Measurements from ENCODE around the gene C15orf40.

Gene C15orf40

DNA sequence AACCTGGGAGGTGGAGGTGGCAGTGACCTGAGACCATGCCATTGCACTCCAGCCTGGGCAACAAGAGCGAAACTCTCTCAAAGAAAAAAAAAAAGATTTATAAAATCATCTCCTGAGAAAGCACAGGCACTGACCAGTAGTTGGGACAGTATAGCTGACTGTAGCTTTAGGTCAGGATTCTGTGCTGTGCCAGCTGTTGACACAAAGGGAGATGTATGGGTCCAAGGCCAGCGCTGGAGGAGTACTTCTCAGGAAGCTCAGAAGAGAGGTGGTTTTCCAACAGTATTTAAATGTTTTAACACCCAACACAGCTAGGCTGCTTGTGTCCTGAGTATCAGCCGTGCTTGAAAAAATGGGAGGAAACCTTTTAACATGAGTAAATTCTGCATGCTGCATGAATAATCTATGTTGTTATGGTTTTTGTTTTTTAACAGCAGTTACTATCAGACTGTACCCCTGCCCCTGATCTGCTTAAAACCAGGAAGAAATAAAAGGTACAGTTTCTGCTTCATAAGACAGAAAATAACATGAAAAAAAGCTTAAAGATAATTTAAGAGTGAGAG lies 18.9 kb downstream of the C15orf40 start:
- DNase-seq, result no peak

DNA sequence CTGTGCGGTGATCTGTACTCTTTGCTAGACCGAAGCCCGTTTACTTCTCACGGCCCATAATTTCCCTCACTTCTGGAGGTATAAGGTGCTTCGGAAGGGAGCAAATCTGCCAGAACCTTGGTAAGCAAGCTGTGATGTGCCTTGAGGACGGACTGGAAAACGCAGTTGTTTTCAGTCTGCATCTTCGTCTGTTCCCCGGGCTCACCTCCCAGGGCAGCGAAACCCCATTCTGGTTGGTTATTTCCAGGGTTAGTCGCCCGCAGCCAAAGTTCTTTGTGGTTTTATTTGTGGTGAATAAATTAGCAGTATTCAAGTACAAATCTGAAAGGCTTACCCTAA lies 25.0 kb downstream of the C15orf40 start:
- DNase-seq, result peak; percentile 25

DNA sequence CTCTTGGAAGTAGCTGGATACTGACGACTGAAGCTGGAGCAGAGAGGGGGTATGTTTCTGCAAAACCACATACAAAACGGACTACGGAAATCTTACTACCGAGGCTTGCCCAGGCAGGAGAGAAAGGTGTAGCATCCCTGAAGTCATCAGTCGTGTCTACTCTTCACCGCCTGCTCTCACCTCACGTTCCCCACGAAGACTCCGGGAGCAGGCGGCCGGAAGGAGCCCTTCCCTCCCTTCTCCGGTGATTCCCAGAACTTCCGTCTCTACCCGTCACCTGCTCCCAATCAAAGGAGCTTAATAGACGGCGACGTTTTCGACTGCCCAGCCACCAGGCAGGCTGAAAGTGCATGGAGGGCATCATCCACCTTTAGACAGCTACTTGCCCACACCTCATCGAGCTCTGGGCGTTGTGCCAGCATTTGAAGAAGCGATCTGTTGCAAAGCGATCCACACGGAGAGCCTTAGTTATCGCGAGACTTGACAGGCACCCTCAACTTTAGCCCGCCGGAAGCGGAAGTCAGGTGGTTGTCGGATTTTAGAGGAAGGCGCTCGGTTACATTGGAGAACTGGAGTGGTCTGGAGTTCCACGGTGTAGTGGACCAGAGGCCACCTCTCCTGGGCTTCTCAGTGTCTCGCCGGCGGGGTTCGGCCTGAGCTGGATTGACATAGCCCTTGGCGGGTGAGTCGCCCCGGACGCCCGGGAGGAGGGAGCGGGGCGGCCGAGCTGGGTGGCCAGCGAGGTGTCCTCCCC lies 25.6 kb downstream of the C15orf40 start, which contains the start of gene RAMAC:
TSS of gene RAMAC (plus strand) at position 523 of the 754 bp plus-strand sequence. CDS start 2,809 bp downstream, outside the sequence.
- DNase-seq, result peak; percentile 94

DNA sequence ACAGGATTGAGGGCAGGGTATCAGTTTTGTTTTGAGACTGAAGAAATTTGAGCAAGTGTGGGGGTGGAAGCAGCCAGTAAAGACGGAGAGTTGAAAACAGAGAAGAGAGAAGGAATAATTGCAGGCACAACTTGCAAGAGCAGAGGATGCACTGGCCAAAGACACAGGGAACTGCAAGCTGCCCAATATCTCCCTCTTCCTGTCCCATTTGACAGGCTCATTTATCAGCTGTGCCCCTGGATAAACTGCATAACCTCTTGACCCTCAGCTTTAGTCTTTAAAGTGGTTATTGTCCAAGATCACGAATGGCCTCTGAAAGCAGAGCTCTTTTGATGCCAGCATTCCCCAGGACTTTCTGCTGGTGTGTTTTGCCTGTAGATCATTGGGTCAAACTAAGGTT lies 30.5 kb downstream of the C15orf40 start:
- no peak for DNase-seq

GRCh38 chr15:82979726-82980125 lies 31.7 kb downstream of the C15orf40 start:
- DNase-seq, result no peak

DNA sequence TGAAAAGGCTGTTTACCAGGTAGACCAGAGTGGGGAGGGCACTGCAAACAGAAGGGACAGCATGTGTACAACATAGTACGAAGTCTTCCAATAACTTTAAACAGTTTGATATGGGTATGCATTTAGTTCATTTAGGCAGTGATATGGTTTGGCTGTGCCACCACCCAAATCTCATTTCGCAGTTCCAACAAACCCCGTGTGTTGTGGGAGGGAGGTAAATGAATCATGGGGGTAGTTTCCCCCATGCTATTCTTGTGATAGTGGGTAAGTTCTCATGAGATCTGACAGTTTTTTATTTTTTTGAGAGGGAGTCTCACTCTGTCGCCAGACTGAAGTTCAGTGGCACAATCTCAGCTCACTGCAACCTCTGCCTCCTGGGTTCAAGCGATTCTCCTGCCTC lies 33.0 kb downstream of the C15orf40 start:
- no peak for DNase-seq

GRCh38 chr15:82977076-82977475 lies 34.4 kb downstream of the C15orf40 start:
- no peak for DNase-seq

DNA sequence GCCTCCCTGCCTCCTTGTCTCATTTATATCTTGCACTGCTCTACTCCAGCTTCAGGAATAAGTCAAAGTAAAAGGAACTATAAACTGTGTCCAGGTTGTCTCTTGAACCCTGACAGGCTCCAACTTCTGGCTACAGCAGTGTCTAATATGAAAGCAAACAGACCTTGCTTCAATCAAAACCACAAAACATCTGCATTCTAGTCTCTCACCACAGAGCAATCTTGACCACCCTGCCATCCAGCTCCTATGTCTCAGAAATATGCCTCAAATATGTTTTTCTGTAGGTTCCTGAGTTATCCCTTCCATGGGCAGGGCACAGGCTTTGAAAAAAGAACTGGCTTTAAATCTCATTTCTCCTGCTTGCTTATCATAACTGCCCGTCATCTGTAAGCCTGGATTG lies 38.4 kb downstream of the C15orf40 start:
- DNase-seq, result no peak

GRCh38 chr15:82971218-82971984 lies 40.0 kb downstream of the C15orf40 start:
- no peak for DNase-seq

GRCh38 chr15:82970696-82971095 lies 40.7 kb downstream of the C15orf40 start:
- DNase-seq, result no peak

- no peak for DNase-seq
Measured at GRCh38 chr15:82970078-82970686, 41.3 kb downstream of the C15orf40 start.

DNA sequence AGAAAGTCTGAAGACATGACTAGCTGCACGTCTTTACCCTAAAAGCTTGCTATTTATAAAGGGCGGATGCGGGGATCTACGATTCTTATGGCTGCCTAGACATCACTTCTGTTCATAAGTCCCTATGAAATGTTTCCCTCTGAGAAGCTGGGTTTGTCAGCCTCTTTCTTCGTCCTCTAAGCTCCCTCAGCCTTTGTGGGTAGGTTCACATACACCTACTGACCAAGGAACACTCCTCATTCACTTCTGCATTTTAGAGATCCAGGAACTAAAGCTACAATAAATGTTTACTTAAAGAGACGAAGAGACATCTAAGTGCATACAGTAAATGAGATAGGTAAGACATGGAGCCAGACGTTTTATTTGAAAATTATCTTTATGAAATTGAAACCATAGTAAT lies 42.1 kb downstream of the C15orf40 start:
- no peak for DNase-seq

- no peak for DNase-seq
Measured at GRCh38 chr15:82968066-82968465, 43.4 kb downstream of the C15orf40 start.

DNA sequence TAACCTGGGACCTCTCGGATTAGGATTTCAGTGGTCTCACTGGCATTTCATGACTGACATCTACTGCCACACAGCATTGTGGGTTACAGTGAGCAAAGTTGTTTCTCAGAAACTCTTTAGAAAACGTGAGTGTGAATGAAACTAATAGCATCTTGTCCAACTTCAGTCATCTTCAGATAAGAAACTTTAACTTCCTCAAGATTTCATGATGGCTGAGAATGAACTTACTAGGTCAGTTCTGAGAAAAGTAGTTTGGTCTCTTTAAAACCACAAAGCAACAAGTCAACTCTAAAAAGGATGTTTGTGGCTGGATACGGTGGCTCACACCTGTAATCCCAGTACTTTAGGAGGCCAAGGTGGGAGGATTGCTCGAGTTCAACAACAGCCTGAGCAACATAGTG lies 44.8 kb downstream of the C15orf40 start:
- peak; percentile 86 for DNase-seq

GRCh38 chr15:82964890-82965289 lies 46.5 kb downstream of the C15orf40 start:
- DNase-seq, result no peak

DNA sequence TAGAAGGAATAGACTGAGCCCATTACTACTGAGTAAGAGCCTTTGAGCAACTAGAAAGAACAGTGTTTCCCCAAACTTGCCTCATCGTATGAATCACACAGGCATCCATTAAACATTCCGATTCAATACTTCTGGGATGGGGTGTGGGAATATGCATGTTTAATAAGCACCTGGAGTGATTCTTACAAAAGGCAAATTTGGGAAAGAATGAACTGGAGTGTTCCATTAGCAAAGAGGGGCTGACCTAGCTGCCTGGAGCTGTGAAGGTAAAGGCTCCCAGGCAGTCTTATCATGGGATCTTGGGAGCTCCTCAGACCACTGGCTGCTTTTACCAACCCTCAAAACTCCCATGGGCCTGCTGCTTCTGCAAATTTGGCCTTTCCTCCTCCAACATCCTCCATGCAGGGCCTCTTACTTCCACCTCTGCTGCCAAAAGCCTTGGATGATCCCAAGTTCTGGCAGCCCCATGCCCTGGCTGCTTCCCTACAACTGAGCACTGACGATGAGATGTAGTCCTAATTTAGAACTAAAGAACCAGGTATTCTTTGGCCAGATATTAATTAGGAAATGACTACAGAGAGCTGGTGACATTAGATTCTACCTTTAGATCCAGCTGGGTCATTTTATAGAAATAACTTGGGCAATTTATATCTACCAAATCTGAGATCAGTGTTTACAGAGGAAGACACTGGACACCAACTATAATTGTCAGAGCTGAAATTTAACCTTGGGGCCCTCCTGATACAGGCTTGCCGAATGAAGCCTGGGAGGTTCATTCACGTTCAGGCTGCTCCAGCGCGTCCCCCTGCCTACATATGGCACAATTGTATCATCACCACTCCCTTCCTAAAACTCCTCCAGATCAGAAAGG lies 47.7 kb downstream of the C15orf40 start:
- DNase-seq, result no peak

DNA sequence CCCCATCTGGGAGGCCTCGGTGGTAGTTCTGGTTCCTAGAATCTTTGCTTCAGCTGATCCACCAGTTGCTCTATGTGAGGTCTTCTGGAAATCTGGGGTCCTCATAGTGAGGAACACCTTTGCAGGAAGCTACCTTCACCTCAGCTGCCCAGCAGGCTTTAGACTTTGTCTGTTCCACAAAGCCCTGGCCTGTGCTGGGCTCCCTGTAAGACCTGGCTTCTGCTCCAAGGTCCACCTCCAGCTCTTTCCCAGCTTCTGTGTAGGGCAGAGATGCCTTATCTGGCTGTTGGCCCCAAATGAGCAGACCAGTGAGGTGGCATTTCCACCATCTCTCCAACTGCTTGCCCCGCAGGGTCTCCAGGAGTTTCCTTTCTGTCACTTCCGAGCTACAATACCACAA lies 50.7 kb downstream of the C15orf40 start:
- DNase-seq, result no peak

DNA sequence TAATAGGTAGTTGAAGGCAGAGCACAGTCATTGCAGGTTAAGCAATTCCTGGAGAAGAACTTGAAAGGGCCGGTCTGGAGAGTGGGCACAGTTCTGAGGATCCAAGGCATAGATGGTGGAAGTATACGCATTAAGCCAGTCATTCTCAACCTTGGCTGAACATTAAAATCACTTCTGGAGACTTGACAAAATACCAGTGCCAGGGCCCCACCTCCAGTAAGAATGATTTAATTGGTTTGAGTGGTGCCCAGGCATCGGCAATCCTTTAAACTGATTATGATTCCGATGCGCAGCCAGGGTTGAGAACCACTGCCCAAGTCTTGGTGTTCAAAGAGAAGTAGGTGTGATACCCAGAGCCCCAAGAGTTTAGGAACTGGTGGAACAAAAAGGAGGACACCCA lies 52.0 kb downstream of the C15orf40 start:
- DNase-seq, result no peak

- DNase-seq, result no peak
Measured at GRCh38 chr15:82958638-82959037, 52.8 kb downstream of the C15orf40 start.

- DNase-seq, result peak; percentile 16
Measured at GRCh38 chr15:82952158-82953081, 59.0 kb downstream of the C15orf40 start, which contains the start of gene HOMER2. TSS of gene HOMER2 (minus strand) at chr15:82952720. CDS start at chr15:82952535, 185 bp downstream.

DNA sequence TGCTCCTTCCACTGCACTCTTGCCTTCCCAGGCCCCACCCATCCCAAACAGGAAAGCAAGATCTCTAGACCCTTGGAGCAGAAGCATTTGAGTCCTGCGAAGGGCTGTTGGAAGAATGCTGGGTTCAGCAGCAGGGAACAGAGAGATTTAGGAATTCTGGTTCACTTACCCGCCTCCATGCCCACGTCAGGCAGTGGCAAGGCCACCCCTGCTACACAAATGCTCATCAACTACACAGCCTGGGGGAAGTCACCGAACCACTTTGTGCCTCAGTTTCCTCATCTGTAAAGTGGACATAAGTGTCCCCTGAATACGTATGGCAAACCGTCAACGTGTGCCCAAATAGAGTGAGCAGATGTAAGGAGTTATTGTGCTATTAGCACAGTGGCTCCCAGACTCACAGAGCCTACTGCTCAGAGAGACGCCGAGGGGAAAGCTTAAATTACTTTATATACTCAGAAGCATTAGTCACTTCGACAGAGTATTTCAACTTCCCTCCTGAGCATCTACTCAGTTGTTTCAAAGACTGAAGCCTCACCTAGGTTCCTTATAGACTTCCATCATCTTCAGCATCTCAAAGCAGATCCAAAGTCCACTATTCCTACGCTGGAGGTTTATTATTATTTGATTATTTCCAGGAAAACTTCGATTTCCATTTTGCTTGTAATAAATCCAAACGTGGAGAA lies 59.8 kb downstream of the C15orf40 start:
- DNase-seq, result no peak

Measured in activated CD4-positive, alpha-beta T cell treated with anti-CD3 and anti-CD28 coated beads, Interleukin-10, Interleukin-2, amounts not matched to agents 100 ng/mL and 50 ng/mL, durations not matched to agents 16 hours and 8 hours (primary cell).